Esophagus muscularis mucosa (tissue), 3 donors: ENCODE data around the gene ADGRG1.

Source experiments
- CTCF ChIP-seq, 3 experiments: fragments of 200-600 bp in 2 of 3; fragments of 450-650 bp in 1 of 3; sonication (generic) in 2 of 3; IDR thresholded peaks; one replicate each; pipeline ENCODE4 v1.5.1; 2017 to 2019; ENCODE audit warnings: antibody characterized with exemption in 3 of 3, mild to moderate bottlenecking in 2 of 3, moderate library complexity in 1 of 3
- POLR2A ChIP-seq: fragments of 450-650 bp; IDR thresholded peaks from one replicate; pipeline ENCODE4 v1.6.1; 2017; ENCODE audit warnings: antibody characterized with exemption, moderate library complexity, mild to moderate bottlenecking, low read depth
- POLR2AphosphoS5 ChIP-seq, 2 donors: sonication (generic); formaldehyde crosslinking; IDR thresholded peaks; one replicate each; pipeline ENCODE4 v1.6.1; 2017; ENCODE audit warnings: antibody characterized with exemption in 2 of 2

GRCh38 chr16:57608462-57609113, 19.8 kb upstream of the ADGRG1 start:
- TF ChIP-seq CTCF (IDR thresholded peaks at IDR 0.05) (no peak), POLR2A (no peak), POLR2AphosphoS5 (IDR thresholded peaks at IDR 0.05) (no peak)
